ENCODE measurements around the gene BBS2. TPM values are rescaled to one million over a fixed set of nuclear protein-coding genes. Genes with fewer than 3 reads are reported as not detected.
A peak's percentile ranks its signal among the peaks of the same experiment; 100 is the strongest.
"Not testable (repeated sequence)": the region's sequence is repeated elsewhere in the genome, so short reads cannot be mapped to it uniquely, and the experiment has no call there.

The BBS2 gene
- total RNA-seq, 1 experiment from 2014 or later = 22.8 TPM

DNA sequence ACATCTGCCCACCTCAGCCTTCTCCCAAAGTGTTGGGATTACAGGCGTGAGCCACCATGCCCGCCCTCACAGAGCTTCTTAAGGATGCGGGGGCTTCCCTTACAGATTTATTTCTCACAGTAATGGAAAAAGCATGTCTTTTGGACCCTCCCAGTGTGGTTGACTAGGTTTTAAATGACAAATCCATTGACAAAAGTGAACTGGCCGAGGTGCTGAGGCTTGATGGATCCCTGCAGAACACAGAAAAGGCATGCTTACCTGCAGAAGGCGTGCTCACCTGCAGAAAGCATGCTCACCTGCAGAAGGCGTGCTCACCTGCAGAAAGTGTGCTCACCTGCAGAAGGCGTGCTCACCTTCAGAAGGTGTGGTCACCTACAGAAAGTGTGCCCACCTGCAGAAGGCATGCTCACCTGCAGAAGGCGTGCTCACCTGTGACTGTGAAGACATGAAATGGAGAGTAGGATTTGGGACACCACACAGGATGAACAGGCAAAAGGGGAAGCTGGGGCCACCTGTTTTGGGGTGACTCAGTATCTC is 15.1 kb upstream of the BBS2 start:
- no peak for DNase-seq (ENCODE audit: low read depth, low spot score)
- in situ Hi-C loops (cut with HindIII; ENCODE audit: low pct_unique_long_range_greater_than_20kb, low sequenced_read_pairs) = no loop called here

- in situ Hi-C loops (cut with HindIII; ENCODE audit: low pct_unique_long_range_greater_than_20kb, low sequenced_read_pairs) = no loop called here
- no peak for DNase-seq (ENCODE audit: low read depth, low spot score)
These were observed 12.9 kb upstream of the BBS2 start for GRCh38 chr16:56532714-56533113.

GRCh38 chr16:56530872-56531271 is 11.0 kb upstream of the BBS2 start:
- in situ Hi-C loops (cut with HindIII; ENCODE audit: low pct_unique_long_range_greater_than_20kb, low sequenced_read_pairs) = no loop called here
- DNase-seq (ENCODE audit: low read depth, low spot score) = no peak

DNA sequence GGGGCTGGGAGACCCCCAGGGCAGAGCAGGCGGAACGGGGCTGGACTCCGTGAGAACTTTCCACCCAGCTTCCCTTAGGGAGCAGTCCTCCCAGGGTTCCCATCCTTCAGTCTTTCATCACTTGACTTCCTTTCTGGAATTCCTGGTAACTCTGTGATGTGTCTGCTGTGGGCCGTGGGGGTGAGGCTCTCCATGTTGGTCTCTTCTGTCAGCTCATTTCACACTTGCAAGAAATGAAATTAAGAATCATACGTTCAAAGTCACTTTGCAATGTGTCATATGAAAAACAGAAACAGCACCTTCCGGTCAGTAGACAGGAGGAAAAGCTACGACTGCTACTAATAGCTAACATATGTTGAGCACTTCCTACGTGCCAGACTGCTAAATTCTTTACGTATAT is 5.4 kb upstream of the BBS2 start:
- no peak for DNase-seq (ENCODE audit: low read depth, low spot score)
- in situ Hi-C loops (cut with HindIII; ENCODE audit: low pct_unique_long_range_greater_than_20kb, low sequenced_read_pairs) = no loop called here

GRCh38 chr16:56520251-56520577 is 390 bp upstream of the BBS2 start:
- in situ Hi-C loops (cut with HindIII; ENCODE audit: low pct_unique_long_range_greater_than_20kb, low sequenced_read_pairs) = no loop called here
- no peak for DNase-seq (ENCODE audit: low read depth, low spot score)

DNA sequence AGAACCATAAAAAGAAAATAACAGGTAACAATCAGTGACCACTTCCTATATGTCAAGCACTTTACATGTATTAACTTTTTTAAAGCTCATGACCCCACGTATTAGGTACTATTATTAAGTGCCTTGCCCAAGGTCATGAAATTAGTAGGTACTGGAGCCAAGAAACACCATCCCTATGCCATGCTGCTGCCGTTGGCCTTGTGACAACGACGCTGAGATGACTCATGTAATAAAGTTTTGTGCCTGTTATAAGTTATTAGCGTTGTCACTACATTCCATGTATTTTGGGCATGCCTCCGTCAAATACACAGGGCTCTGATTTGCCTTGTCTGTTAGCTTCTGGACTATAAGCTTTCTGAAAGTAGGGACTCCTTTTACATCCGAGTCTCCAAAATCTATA is 1.4 kb downstream of the BBS2 start:
- DNase-seq (ENCODE audit: low read depth, low spot score) = no peak
- in situ Hi-C loops (cut with HindIII; ENCODE audit: low pct_unique_long_range_greater_than_20kb, low sequenced_read_pairs) = no loop called here

DNA sequence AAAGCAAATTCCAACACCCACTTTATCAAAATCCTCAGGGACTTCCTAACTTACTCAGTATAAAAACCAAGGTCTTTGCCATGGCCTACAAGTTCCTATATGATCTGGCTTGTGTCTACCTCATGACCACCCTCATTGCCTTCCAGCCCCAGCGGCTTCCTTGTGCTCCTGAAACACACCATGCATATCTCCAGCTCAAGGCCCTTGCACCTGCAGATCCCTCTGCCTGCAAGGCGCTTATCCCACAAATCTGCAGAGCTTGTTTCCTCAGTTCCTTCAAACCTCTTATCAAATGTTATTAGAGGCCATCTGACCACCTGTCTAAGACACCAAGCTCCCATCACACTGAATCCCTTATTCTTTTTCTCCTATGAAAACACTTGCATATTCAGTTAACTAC is 2.6 kb downstream of the BBS2 start:
- in situ Hi-C loops (cut with HindIII; ENCODE audit: low pct_unique_long_range_greater_than_20kb, low sequenced_read_pairs) = no loop called here
- DNase-seq (ENCODE audit: low read depth, low spot score) = no peak

DNA sequence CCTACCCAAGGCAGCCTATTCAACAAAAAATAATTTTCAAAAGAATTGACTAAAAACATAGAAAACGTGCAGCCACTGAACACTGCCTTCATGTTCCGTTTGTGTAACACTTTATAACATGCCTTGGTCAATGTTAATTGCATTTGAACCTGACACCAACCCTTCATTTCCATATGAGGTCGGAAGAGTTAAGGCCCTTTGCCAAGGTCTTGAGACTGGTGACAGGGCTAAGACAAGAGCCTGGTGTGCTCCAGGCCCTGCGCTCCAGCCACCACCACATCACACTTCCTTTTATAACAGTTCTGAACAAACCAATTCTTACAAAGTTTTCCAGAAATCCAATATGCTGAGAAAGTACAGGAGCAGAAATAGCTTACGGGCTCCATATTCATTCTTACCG is 4.2 kb downstream of the BBS2 start:
- in situ Hi-C loops (cut with HindIII; ENCODE audit: low pct_unique_long_range_greater_than_20kb, low sequenced_read_pairs) = no loop called here
- DNase-seq (ENCODE audit: low read depth, low spot score) = peak; percentile 34

GRCh38 chr16:56514845-56515244 is 5.0 kb downstream of the BBS2 start:
- in situ Hi-C loops (cut with HindIII; ENCODE audit: low pct_unique_long_range_greater_than_20kb, low sequenced_read_pairs) = no loop called here
- no peak for DNase-seq (ENCODE audit: low read depth, low spot score)

GRCh38 chr16:56513972-56514371 is 5.9 kb downstream of the BBS2 start:
- in situ Hi-C loops (cut with HindIII; ENCODE audit: low pct_unique_long_range_greater_than_20kb, low sequenced_read_pairs) = no loop called here
- peak; percentile 70 for DNase-seq (ENCODE audit: low read depth, low spot score)

DNA sequence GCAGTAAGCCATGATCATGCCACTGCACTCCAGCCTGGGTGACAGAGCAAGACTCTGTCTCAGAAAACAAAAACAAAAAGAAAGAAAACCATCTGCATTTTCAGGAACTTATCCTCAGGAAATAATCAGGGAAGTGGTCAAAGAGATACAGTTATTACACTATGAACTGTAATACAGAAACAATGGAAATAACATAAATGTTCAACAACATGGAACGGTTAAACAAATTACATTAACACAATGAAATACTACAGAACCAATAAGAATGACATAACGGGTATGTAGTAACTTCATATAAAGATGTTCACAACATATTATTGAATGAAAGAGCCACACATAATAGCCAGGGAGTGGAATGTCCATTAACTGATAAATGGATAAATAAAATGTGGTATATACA is 6.7 kb downstream of the BBS2 start:
- in situ Hi-C loops (cut with HindIII; ENCODE audit: low pct_unique_long_range_greater_than_20kb, low sequenced_read_pairs) = no loop called here
- no peak for DNase-seq (ENCODE audit: low read depth, low spot score)

GRCh38 chr16:56512025-56512424 is 7.8 kb downstream of the BBS2 start:
- in situ Hi-C loops (cut with HindIII; ENCODE audit: low pct_unique_long_range_greater_than_20kb, low sequenced_read_pairs) = no loop called here
- no peak for DNase-seq (ENCODE audit: low read depth, low spot score)

- in situ Hi-C loops (cut with HindIII; ENCODE audit: low pct_unique_long_range_greater_than_20kb, low sequenced_read_pairs) = no loop called here
- DNase-seq (ENCODE audit: low read depth, low spot score) = no peak
These were observed 9.3 kb downstream of the BBS2 start for GRCh38 chr16:56510544-56510943.

GRCh38 chr16:56506941-56507340 is 12.9 kb downstream of the BBS2 start:
- DNase-seq (ENCODE audit: low read depth, low spot score) = peak; percentile 76
- in situ Hi-C loops (cut with HindIII; ENCODE audit: low pct_unique_long_range_greater_than_20kb, low sequenced_read_pairs) = no loop called here

- in situ Hi-C loops (cut with HindIII; ENCODE audit: low pct_unique_long_range_greater_than_20kb, low sequenced_read_pairs) = no loop called here
- DNase-seq (ENCODE audit: low read depth, low spot score) = no peak
These were observed 14.6 kb downstream of the BBS2 start for GRCh38 chr16:56505181-56505580.

DNA sequence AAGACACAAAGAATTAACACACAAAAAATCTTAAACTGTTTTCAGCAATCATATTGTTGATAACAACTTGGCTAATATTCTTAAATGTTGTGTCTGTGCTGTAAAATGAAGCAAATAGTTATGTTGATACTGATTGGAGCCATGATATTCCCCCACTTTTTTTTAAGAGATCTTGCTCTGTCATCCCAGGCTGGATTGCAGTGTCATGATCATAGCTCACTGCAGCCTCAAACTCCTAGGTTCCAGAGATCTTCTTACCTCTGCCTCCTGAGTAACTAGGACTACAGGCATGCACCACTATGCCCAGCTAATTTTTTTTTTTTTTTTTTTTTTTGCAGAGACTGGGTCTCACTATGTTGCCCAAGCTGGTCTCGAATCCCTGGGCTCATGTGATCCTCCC is 26.0 kb downstream of the BBS2 start:
- DNase-seq (ENCODE audit: low read depth, low spot score) = no peak
- in situ Hi-C loops (cut with HindIII; ENCODE audit: low pct_unique_long_range_greater_than_20kb, low sequenced_read_pairs) = no loop called here

DNA sequence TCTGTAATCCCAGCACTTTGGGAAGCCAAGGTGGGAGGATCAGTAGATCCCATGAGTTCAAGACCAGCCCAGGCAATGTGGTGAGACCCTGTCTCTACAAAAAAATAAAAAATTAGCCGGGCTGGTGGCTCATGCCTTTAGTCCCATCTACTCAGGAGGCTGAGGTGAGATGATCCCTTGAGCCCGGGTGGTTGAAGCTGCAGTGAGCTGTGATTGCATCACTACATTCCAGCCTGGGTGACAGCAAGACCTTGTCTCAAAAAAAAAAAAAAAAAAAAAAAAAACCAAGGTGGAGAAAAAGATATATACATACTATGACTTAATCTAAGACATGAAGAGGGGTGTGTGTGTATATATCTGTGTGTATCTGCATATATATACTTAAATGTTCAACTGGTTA is 26.7 kb downstream of the BBS2 start:
- in situ Hi-C loops (cut with HindIII; ENCODE audit: low pct_unique_long_range_greater_than_20kb, low sequenced_read_pairs) = no loop called here
- DNase-seq (ENCODE audit: low read depth, low spot score) = no peak

DNA sequence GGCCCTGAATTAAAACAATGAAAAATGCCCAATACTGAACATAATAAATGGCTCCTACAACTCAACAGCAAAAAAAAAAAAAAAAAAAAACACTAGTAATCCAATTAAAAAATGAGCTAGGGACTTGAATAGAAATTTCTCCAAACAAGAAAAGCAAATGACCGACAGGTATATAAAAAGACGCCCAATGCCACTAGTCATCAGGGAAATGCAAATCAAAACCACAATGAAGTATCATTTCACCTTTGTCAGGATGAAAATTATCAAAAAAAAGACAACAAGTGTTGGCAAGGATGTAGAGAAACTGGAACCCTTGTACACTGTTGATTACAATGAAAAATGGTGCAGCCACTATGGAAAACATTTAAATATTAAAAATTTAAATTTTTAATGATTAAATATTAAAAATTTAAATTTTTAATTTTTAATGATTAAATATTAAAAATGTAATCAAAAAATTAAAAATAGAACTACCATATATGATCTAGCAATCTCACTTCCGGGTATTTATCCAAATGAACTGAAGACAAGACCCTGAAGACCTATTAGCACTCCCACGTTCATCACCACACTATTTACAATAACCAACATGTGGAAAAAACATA is 28.1 kb downstream of the BBS2 start:
- in situ Hi-C loops (cut with HindIII; ENCODE audit: low pct_unique_long_range_greater_than_20kb, low sequenced_read_pairs) = no loop called here

GRCh38 chr16:56488868-56489267 is 31.0 kb downstream of the BBS2 start:
- in situ Hi-C loops (cut with HindIII; ENCODE audit: low pct_unique_long_range_greater_than_20kb, low sequenced_read_pairs); DNase-seq (ENCODE audit: low read depth, low spot score): not testable (repeated sequence)

More for the DNA sequence above, 28.1 kb downstream of the BBS2 start:
- no peak for DNase-seq (ENCODE audit: low read depth, low spot score)

- no peak for DNase-seq (ENCODE audit: low read depth, low spot score)
- in situ Hi-C loops (cut with HindIII; ENCODE audit: low pct_unique_long_range_greater_than_20kb, low sequenced_read_pairs) = no loop called here
These were observed 31.8 kb downstream of the BBS2 start for GRCh38 chr16:56488035-56488434.
